Neural crest cell (in vitro differentiated cells): Measurements from ENCODE around the gene ARHGAP18. TPM values are rescaled to one million over a fixed set of nuclear protein-coding genes. Genes with fewer than 3 reads are reported as not detected.

Experiments used
- DNase-seq: peaks from one replicate; pipeline ENCODE4 v3.0.0; 2021; ENCODE audit warnings: low read depth, mixed read lengths, low spot score
- H3K27ac Mint-ChIP-seq: one replicate; pipeline ENCODE4 v1.8.0; 2021; ENCODE audit warnings: mild to moderate bottlenecking, mixed read lengths; ENCODE audit not compliant: unreplicated experiment
- H3K27me3 Mint-ChIP-seq: 2 replicates; pipeline ENCODE4 v1.8.0; 2021; ENCODE audit warnings: low read depth, mild to moderate bottlenecking, mixed read lengths
- H3K36me3 Mint-ChIP-seq: 2 replicates; pipeline ENCODE4 v1.8.0; 2021; ENCODE audit warnings: low read depth, mild to moderate bottlenecking, mixed read lengths
- H3K4me1 Mint-ChIP-seq: 2 replicates; pipeline ENCODE4 v1.8.0; 2021; ENCODE audit warnings: mixed read lengths
- H3K4me3 Mint-ChIP-seq: one replicate; pipeline ENCODE4 v1.8.0; 2021; ENCODE audit warnings: mild to moderate bottlenecking, mixed read lengths
- H3K9me3 Mint-ChIP-seq: 2 replicates; pipeline ENCODE4 v1.8.0; 2021; ENCODE audit warnings: mixed read lengths
- total RNA-seq: library from RNA; stranded (reverse); gene quantifications from 2 replicates; pipeline ENCODE4 v1.2.1, GENCODE V29; 2021
- TF ChIP-seq, protein P1 (sequence below): fragments of 200-600 bp; sonication (generic); conservative IDR thresholded peaks from 2 replicates; pipeline ENCODE4 v1.5.0; 2021; ENCODE audit warnings: antibody characterized with exemption, mild to moderate bottlenecking

Gene ARHGAP18
- total RNA-seq, 1 donor from 2014 or later, result 3.4 TPM

DNA sequence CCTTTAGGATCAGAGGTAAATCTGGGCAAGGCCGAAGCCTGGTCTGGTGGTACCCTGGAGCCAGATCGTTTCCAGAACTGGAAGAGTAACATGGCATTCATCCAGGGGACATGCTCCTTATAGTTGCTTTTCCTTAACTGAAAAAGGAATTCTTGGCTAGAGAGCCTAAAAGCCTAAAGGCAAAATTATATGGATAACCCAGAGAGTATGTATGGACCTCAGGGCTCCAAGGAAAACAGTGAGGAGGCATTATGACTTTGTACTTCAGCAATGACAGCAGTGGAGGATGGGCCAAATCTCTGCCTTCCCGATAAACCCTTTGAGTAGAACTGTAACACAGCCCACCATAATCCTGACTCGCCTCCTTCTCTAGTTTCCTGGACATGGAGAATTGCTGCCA, 29.3 kb downstream of the ARHGAP18 start:
- no peaks in the 10 kb centered on the region for H3K36me3 Mint-ChIP-seq
- peaks cover 25% of the 10 kb centered on the region for H3K4me1 Mint-ChIP-seq

DNA sequence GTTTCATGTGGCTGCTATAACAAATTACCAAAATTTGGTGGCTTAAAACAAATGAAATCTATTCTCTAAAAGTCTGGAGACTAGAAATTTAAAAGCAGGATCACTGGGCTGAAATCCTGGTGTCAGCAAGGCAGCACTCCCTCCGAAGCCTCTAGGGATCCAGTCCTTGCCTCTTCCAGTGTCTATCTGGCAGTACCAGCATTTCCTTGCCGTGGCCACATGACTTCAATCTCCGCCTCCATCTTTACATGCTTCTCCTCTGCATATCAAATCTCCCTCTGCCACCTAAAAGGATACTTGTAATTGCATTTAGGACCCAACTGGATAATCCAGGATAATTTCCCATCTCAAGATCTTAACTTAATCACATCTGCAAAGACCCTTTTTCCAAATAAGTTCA, 30.2 kb downstream of the ARHGAP18 start:
- no peak for DNase-seq
- H3K27ac Mint-ChIP-seq, result no peak overlapping the region
- H3K9me3 Mint-ChIP-seq, result peaks cover 5% of the 10 kb centered on the region
- no peaks in the 10 kb centered on the region for H3K36me3 Mint-ChIP-seq
- no peaks in the 10 kb centered on the region for H3K27me3 Mint-ChIP-seq
- peaks cover 25% of the 10 kb centered on the region for H3K4me1 Mint-ChIP-seq
- TF ChIP-seq, protein P1, sequence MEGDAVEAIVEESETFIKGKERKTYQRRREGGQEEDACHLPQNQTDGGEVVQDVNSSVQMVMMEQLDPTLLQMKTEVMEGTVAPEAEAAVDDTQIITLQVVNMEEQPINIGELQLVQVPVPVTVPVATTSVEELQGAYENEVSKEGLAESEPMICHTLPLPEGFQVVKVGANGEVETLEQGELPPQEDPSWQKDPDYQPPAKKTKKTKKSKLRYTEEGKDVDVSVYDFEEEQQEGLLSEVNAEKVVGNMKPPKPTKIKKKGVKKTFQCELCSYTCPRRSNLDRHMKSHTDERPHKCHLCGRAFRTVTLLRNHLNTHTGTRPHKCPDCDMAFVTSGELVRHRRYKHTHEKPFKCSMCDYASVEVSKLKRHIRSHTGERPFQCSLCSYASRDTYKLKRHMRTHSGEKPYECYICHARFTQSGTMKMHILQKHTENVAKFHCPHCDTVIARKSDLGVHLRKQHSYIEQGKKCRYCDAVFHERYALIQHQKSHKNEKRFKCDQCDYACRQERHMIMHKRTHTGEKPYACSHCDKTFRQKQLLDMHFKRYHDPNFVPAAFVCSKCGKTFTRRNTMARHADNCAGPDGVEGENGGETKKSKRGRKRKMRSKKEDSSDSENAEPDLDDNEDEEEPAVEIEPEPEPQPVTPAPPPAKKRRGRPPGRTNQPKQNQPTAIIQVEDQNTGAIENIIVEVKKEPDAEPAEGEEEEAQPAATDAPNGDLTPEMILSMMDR, result no peak
- H3K4me3 Mint-ChIP-seq, result no peak overlapping the region

More for the DNA sequence above, 29.3 kb downstream of the ARHGAP18 start:
- TF ChIP-seq, protein P1, result no peak
- Mint-ChIP-seq H3K4me3 (no peak overlapping the region), H3K27me3 (no peaks in the 10 kb centered on the region), H3K27ac (no peak overlapping the region), H3K9me3 (peaks cover 5% of the 10 kb centered on the region)
- DNase-seq, result no peak

DNA sequence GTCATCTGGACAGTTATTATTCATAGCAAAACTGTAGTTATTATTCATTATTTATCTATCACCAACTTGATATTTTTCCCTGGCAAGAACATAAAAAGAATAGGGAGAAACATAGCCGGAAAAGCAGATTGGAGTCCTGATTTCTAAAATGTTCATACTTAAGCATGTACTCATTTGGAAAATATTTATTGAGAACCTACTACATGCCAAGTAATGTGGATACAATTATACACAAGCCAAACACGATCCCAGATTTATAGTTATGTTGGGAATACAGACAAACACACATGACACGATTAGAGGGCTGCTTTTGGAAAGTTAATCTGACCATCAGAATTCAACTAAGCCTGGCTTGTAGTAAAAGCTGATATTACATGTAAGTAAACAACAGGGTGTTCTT, 30.7 kb downstream of the ARHGAP18 start:
- Mint-ChIP-seq H3K4me3 (no peak overlapping the region), H3K27me3 (no peaks in the 10 kb centered on the region), H3K27ac (no peak overlapping the region), H3K4me1 (peaks cover 25% of the 10 kb centered on the region), H3K9me3 (peaks cover 5% of the 10 kb centered on the region), H3K36me3 (no peaks in the 10 kb centered on the region)
- TF ChIP-seq, protein P1, result no peak
- no peak for DNase-seq

DNA sequence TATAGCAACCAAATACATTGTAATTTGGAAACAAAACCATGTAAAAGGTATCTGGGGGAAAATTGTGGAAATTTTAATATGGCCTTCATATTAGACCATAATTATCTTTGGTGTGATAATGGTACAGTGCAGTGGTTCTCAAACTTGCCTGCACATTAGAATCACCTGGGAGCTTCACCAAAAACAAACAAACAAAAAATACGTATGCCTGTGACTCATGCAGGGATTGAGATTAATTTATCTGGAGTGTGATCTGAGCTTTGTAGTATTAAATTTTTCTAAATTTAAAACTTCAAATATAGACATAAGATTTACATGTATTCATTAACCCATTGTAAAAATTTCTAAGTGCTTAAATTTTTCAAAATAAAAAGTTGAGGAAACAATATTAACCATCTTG, 31.5 kb downstream of the ARHGAP18 start:
- H3K4me1 Mint-ChIP-seq, result peaks cover 20% of the 10 kb centered on the region

DNA sequence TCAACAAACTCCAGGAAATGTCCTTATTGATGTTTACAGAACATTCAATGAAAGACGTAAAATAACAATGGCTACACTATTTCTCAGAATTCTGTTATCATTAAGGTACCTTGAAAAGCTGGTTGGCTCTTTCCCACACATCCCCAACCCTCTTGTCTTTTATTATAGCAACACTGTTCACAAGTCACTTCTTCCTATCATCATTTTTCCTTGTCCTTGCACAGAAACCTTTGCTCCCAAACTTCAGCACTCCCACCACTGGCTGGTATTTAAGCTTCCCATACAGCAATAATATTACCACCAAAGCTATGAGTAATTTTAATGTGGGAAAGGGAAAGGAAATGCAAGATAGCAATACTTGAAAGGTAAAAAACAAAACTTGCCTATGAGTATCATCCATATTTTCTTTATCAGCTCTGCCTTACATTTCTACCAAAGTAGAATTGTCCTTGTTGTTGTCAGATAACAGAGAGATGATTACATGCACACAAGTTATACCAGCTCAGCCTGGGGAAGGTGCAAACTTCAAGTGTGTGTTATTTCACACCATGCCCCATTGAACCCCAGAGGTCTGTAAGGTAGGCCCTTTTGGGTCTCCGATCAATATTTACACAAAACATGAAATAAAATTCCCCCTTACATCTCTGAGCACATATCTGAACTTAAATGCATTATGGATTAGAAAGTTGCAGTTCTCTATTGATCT, 32.2 kb downstream of the ARHGAP18 start:
- Mint-ChIP-seq H3K4me3 (no peak overlapping the region), H3K27ac (no peak overlapping the region), H3K9me3 (peaks cover 5% of the 10 kb centered on the region), H3K27me3 (no peaks in the 10 kb centered on the region), H3K4me1 (peaks cover 22% of the 10 kb centered on the region), H3K36me3 (no peaks in the 10 kb centered on the region)
- no peak for DNase-seq
- TF ChIP-seq, protein P1, result no peak

More for the DNA sequence above, 31.5 kb downstream of the ARHGAP18 start:
- TF ChIP-seq, protein P1, result no peak
- Mint-ChIP-seq H3K9me3 (peaks cover 5% of the 10 kb centered on the region), H3K4me3 (no peak overlapping the region), H3K27me3 (no peaks in the 10 kb centered on the region), H3K27ac (no peak overlapping the region), H3K36me3 (no peaks in the 10 kb centered on the region)
- no peak for DNase-seq
